ENCODE measurements around the gene STMN3. TPM values are rescaled to one million over a fixed set of nuclear protein-coding genes. Genes with fewer than 3 reads are reported as not detected.

STMN3 gene
- total and polyA plus RNA-seq, 10 of the 15 experiments (the other 5 are each of a cell fraction or from before 2014, with no cell fraction given), result 0.09 to 3.6 (median 1.4) TPM; not detected in 1

DNA sequence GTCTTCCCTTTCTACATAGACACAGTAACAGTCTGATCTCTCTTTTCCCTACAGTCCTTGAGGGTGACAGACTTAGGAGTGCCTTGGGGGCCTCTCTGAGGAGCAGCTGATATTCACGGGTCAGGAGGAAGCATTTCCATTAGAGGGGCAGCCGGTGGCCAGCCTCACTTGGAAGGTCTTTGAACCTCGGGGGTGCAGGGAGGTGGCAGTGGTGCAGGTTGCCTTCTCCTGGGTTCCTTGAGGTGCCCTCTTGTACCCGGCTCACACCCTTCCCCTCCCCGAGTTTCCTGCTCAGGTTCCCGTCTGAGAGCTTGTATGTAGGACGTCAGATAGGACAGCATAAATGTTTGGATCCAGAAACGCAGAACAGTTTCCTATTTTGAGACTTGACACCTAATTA lies 7.4 kb upstream of the STMN3 start:
- H3K9me3 ChIP-seq (replicated peaks; ENCODE audit: control insufficient read depth, insufficient read depth, low read length), result no peaks in the 10 kb centered on the region
- in situ Hi-C loops (cut with MboI), result no loop called here
- H4K20me1 ChIP-seq (ENCODE audit: control insufficient read depth, insufficient read depth), result no peaks in the 10 kb centered on the region
- peaks cover 8% of the 10 kb centered on the region for H3K4me1 ChIP-seq (ENCODE audit: control insufficient read depth, insufficient read depth, low read length)
- ChIA-PET SMC1A (ENCODE audit: uncharacterized antibody, unreplicated experiment) (no interaction called here), RAD21 (ENCODE audit: unreplicated experiment) (no interaction called here), CTCF (no interaction called here), POLR2A (no interaction called here)
- H3K27me3 ChIP-seq (replicated peaks in 1 of 2; ENCODE audit: control insufficient read depth in 2 of 2, insufficient read depth in 2 of 2, low read length in 1 of 2), result no peaks in the 10 kb centered on the region
- no peak overlapping the region for H3K27ac ChIP-seq (ENCODE audit: control insufficient read depth, insufficient read depth)
- TF ChIP-seq, protein P1, sequence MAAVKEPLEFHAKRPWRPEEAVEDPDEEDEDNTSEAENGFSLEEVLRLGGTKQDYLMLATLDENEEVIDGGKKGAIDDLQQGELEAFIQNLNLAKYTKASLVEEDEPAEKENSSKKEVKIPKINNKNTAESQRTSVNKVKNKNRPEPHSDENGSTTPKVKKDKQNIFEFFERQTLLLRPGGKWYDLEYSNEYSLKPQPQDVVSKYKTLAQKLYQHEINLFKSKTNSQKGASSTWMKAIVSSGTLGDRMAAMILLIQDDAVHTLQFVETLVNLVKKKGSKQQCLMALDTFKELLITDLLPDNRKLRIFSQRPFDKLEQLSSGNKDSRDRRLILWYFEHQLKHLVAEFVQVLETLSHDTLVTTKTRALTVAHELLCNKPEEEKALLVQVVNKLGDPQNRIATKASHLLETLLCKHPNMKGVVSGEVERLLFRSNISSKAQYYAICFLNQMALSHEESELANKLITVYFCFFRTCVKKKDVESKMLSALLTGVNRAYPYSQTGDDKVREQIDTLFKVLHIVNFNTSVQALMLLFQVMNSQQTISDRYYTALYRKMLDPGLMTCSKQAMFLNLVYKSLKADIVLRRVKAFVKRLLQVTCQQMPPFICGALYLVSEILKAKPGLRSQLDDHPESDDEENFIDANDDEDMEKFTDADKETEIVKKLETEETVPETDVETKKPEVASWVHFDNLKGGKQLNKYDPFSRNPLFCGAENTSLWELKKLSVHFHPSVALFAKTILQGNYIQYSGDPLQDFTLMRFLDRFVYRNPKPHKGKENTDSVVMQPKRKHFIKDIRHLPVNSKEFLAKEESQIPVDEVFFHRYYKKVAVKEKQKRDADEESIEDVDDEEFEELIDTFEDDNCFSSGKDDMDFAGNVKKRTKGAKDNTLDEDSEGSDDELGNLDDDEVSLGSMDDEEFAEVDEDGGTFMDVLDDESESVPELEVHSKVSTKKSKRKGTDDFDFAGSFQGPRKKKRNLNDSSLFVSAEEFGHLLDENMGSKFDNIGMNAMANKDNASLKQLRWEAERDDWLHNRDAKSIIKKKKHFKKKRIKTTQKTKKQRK (IDR thresholded peaks at IDR 0.05; ENCODE audit: low read depth, low read length), result no peak
- TF ChIP-seq ZSCAN29 (IDR thresholded peaks at IDR 0.05), result no peak
- TF ChIP-seq, protein P2, sequence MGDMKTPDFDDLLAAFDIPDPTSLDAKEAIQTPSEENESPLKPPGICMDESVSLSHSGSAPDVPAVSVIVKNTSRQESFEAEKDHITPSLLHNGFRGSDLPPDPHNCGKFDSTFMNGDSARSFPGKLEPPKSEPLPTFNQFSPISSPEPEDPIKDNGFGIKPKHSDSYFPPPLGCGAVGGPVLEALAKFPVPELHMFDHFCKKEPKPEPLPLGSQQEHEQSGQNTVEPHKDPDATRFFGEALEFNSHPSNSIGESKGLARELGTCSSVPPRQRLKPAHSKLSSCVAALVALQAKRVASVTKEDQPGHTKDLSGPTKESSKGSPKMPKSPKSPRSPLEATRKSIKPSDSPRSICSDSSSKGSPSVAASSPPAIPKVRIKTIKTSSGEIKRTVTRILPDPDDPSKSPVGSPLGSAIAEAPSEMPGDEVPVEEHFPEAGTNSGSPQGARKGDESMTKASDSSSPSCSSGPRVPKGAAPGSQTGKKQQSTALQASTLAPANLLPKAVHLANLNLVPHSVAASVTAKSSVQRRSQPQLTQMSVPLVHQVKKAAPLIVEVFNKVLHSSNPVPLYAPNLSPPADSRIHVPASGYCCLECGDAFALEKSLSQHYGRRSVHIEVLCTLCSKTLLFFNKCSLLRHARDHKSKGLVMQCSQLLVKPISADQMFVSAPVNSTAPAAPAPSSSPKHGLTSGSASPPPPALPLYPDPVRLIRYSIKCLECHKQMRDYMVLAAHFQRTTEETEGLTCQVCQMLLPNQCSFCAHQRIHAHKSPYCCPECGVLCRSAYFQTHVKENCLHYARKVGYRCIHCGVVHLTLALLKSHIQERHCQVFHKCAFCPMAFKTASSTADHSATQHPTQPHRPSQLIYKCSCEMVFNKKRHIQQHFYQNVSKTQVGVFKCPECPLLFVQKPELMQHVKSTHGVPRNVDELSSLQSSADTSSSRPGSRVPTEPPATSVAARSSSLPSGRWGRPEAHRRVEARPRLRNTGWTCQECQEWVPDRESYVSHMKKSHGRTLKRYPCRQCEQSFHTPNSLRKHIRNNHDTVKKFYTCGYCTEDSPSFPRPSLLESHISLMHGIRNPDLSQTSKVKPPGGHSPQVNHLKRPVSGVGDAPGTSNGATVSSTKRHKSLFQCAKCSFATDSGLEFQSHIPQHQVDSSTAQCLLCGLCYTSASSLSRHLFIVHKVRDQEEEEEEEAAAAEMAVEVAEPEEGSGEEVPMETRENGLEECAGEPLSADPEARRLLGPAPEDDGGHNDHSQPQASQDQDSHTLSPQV (IDR thresholded peaks at IDR 0.05), result no peak
- TF ChIP-seq HCFC1 (IDR thresholded peaks at IDR 0.05; ENCODE audit: low read length), result no peak
- no peak for TF ChIP-seq JUNB (IDR thresholded peaks at IDR 0.05)
- TF ChIP-seq, protein P3, sequence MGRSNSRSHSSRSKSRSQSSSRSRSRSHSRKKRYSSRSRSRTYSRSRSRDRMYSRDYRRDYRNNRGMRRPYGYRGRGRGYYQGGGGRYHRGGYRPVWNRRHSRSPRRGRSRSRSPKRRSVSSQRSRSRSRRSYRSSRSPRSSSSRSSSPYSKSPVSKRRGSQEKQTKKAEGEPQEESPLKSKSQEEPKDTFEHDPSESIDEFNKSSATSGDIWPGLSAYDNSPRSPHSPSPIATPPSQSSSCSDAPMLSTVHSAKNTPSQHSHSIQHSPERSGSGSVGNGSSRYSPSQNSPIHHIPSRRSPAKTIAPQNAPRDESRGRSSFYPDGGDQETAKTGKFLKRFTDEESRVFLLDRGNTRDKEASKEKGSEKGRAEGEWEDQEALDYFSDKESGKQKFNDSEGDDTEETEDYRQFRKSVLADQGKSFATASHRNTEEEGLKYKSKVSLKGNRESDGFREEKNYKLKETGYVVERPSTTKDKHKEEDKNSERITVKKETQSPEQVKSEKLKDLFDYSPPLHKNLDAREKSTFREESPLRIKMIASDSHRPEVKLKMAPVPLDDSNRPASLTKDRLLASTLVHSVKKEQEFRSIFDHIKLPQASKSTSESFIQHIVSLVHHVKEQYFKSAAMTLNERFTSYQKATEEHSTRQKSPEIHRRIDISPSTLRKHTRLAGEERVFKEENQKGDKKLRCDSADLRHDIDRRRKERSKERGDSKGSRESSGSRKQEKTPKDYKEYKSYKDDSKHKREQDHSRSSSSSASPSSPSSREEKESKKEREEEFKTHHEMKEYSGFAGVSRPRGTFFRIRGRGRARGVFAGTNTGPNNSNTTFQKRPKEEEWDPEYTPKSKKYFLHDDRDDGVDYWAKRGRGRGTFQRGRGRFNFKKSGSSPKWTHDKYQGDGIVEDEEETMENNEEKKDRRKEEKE (IDR thresholded peaks at IDR 0.05), result no peak
- no peak for TF ChIP-seq USF2 (IDR thresholded peaks at IDR 0.05; ENCODE audit: borderline replicate concordance, low read depth, low read length)
- peaks cover 0 to 8% of the 10 kb centered on the region in 2 experiments; a peak in 2 of 4 replicates for H3K36me3 ChIP-seq (ENCODE audit: control insufficient read depth in 2 of 2, insufficient read depth in 2 of 2, low read length in 1 of 2)
- BruUV-seq (replicated peaks), result no TSS peak
- no peak overlapping the region for H3K9ac ChIP-seq (ENCODE audit: control insufficient read depth, insufficient read depth, low read length)
- no peak overlapping the region for H2AFZ ChIP-seq (ENCODE audit: control insufficient read depth, low read depth, low read length)
- DNase-seq (ENCODE audit: low read depth, low spot score) (no peak), ATAC-seq (no peak), FAIRE-seq (no peak)
- peaks cover 10% of the 10 kb centered on the region for H3K79me2 ChIP-seq (ENCODE audit: control insufficient read depth, insufficient read depth, low read length)
- intact Hi-C loops (cut with micrococcal nuclease; ENCODE audit: unreplicated experiment), result no loop called here
- H3K4me2 ChIP-seq (ENCODE audit: control insufficient read depth, insufficient read depth), result no peak overlapping the region
- WGBS (ENCODE audit: insufficient coverage, insufficient replicate concordance, low lambda C conversion rate, missing lambda C conversion rate), result 76% methylated on average over 8 of the region's 8 CpGs
- no peak overlapping the region for H3K4me3 ChIP-seq
